ENCODE results near the gene DPP10.

DNA sequence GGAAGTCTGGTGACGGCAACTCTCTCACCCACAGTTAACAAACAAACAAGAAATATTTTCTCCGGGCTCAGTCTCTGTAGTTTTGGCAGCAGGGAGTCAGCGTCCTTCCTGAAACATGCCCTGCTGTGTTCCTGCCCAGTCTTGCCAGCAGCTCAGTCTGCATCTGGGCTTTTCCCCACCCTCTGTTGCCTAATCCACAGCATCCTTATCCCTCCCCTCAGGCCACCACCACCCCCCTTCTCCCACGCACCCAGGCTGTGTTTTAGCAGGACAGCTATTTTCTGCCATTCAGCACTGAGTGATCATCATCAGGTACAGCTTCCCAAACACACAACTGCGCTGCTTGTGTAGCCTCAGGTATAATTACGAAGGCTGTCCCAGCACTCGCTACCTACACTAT lies 168.2 kb downstream of the DPP10 start:
- TF ChIP-seq, protein P1, sequence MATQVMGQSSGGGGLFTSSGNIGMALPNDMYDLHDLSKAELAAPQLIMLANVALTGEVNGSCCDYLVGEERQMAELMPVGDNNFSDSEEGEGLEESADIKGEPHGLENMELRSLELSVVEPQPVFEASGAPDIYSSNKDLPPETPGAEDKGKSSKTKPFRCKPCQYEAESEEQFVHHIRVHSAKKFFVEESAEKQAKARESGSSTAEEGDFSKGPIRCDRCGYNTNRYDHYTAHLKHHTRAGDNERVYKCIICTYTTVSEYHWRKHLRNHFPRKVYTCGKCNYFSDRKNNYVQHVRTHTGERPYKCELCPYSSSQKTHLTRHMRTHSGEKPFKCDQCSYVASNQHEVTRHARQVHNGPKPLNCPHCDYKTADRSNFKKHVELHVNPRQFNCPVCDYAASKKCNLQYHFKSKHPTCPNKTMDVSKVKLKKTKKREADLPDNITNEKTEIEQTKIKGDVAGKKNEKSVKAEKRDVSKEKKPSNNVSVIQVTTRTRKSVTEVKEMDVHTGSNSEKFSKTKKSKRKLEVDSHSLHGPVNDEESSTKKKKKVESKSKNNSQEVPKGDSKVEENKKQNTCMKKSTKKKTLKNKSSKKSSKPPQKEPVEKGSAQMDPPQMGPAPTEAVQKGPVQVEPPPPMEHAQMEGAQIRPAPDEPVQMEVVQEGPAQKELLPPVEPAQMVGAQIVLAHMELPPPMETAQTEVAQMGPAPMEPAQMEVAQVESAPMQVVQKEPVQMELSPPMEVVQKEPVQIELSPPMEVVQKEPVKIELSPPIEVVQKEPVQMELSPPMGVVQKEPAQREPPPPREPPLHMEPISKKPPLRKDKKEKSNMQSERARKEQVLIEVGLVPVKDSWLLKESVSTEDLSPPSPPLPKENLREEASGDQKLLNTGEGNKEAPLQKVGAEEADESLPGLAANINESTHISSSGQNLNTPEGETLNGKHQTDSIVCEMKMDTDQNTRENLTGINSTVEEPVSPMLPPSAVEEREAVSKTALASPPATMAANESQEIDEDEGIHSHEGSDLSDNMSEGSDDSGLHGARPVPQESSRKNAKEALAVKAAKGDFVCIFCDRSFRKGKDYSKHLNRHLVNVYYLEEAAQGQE (IDR thresholded peaks at IDR 0.05; ENCODE audit: insufficient read depth in 1 of 2, low read depth in 2 of 2, low read length in 2 of 2), result no peak
- TF ChIP-seq SIN3A (IDR thresholded peaks at IDR 0.05; ENCODE audit: borderline replicate concordance, insufficient read depth, low read length), result no peak
